ENCODE data around the gene ACMSD. TPM values are rescaled to one million over a fixed set of nuclear protein-coding genes. Genes with fewer than 3 reads are reported as not detected.

ACMSD gene
- total and polyA plus RNA-seq, 2 of the 4 experiments (the other 2 are of a cell fraction) = not detected

GRCh38 chr2:134906726-134907125 lies 68.3 kb downstream of the ACMSD start:
- Histone ChIP-seq H2BK15ac (ENCODE audit: low read depth, low read length) (no peak overlapping the region), H3K56ac (ENCODE audit: extremely low read depth, insufficient read depth, low read length) (no peak overlapping the region), H3K9me3 (ENCODE audit: control insufficient read depth, insufficient read depth, low read length) (no peaks in the 10 kb centered on the region), H3K36me3 (ENCODE audit: control insufficient read depth, insufficient read depth, low read length) (no peaks in the 10 kb centered on the region), H3K27ac (ENCODE audit: insufficient read depth, low read length) (no peak overlapping the region), H3K4me3 (ENCODE audit: insufficient read depth, low read depth, low read length) (no peak overlapping the region), H4K8ac (ENCODE audit: low read depth in 2 of 2, low read length in 2 of 2) (no peak overlapping the region), H3K4me2 (ENCODE audit: low read depth, low read length) (no peak overlapping the region), H2BK20ac (ENCODE audit: low read depth, low read length) (no peak overlapping the region), H2AK9ac (replicated peaks; ENCODE audit: low read depth, low read length, poor library complexity) (no peak overlapping the region), H4K20me1 (ENCODE audit: insufficient read depth, low read length) (no peaks in the 10 kb centered on the region), H2AK5ac (ENCODE audit: low read depth, low read length) (no peak overlapping the region), H3K18ac (ENCODE audit: low read depth, low read length) (no peak overlapping the region), H3K9me1 (ENCODE audit: insufficient read depth, low read length) (no peaks in the 10 kb centered on the region), H3K27me3 (ENCODE audit: control insufficient read depth, insufficient read depth, low read length) (no peaks in the 10 kb centered on the region), H3K23ac (ENCODE audit: low read depth, low read length) (no peak overlapping the region), H3K79me1 (ENCODE audit: low read depth in 1 of 2, low read length in 2 of 2) (no peaks in the 10 kb centered on the region), H3K4me1 (ENCODE audit: control insufficient read depth, insufficient read depth, low read length) (no peaks in the 10 kb centered on the region), H3K9ac (ENCODE audit: low read depth, low read length) (no peak overlapping the region), H3K14ac (replicated peaks; ENCODE audit: low read depth, low read length) (no peak overlapping the region), H4K91ac (ENCODE audit: insufficient read depth, low read depth, low read length) (no peak overlapping the region), H2BK120ac (ENCODE audit: low read depth, low read length) (no peak overlapping the region), H2BK5ac (ENCODE audit: low read depth, low read length, poor library complexity, severe bottlenecking) (no peak overlapping the region), H4K5ac (ENCODE audit: low read depth, low read length) (no peak overlapping the region), H3K4ac (ENCODE audit: low read depth, low read length) (no peak overlapping the region), H2AFZ (replicated peaks; ENCODE audit: low read length, poor library complexity) (no peak overlapping the region)
- DNase-seq (no peak), ATAC-seq (ENCODE audit: low read depth) (no peak)
- POLR2A ChIA-PET (ENCODE audit: unreplicated experiment) = no interaction called here
- CTCF ChIA-PET = no interaction called here
- intact Hi-C loops (cut with micrococcal nuclease) = no loop called here
- TF ChIP-seq FOS (IDR thresholded peaks at IDR 0.05; ENCODE audit: low read depth, low read length) = no peak
- TF ChIP-seq MAZ (IDR thresholded peaks at IDR 0.05; ENCODE audit: borderline replicate concordance, low read depth, low read length) = no peak
- TF ChIP-seq POLR2A (IDR thresholded peaks at IDR 0.05; ENCODE audit: low read depth, low read length) = no peak
- TF ChIP-seq MAFK (IDR thresholded peaks at IDR 0.05; ENCODE audit: low read depth, low read length) = no peak
- no peak for TF ChIP-seq CEBPB (IDR thresholded peaks at IDR 0.05; ENCODE audit: low read depth, low read length)
- TF ChIP-seq CHD1 (IDR thresholded peaks at IDR 0.05; ENCODE audit: low read depth, low read length) = no peak
- TF ChIP-seq RFX5 (IDR thresholded peaks at IDR 0.05; ENCODE audit: low read depth, low read length) = no peak
- TF ChIP-seq RAD21 (IDR thresholded peaks at IDR 0.05; ENCODE audit: low read length) = no peak
- TF ChIP-seq BHLHE40 (IDR thresholded peaks at IDR 0.05; ENCODE audit: low read depth, low read length) = no peak
- no peak for TF ChIP-seq USF2 (IDR thresholded peaks at IDR 0.05; ENCODE audit: low read depth, low read length)
- TF ChIP-seq ELK1 (IDR thresholded peaks at IDR 0.05; ENCODE audit: borderline replicate concordance, low read depth, low read length) = no peak
- TF ChIP-seq SMC3 (IDR thresholded peaks at IDR 0.05; ENCODE audit: low read depth, low read length) = no peak
- no peak for TF ChIP-seq CTCF (conservative IDR thresholded peaks at IDR 0.05; ENCODE audit: low read depth, low read length)
- no peak for TF ChIP-seq NFE2L2 (IDR thresholded peaks at IDR 0.05; ENCODE audit: low read depth, low read length)
- no peak for TF ChIP-seq MXI1 (IDR thresholded peaks at IDR 0.05; ENCODE audit: borderline replicate concordance, low read depth, low read length)
- TF ChIP-seq RCOR1 (IDR thresholded peaks at IDR 0.05; ENCODE audit: insufficient replicate concordance, low read length) = no peak
- in situ Hi-C loops (cut with MboI; ENCODE audit: low sequenced_read_pairs) = loop anchor here (25.0 kb wide), 1 partner anchor 1019 kb away; no protein-coding TSS in a partner anchor
- dilution Hi-C loops (cut with HindIII; ENCODE audit: low sequenced_read_pairs, unreplicated experiment) = no loop called here
- WGBS, 2 experiments (ENCODE audit: extremely low coverage in 2 of 2, insufficient read length in 1 of 2) = no CpG with 5 or more reads among the region's 2 CpGs
- BruUV-seq (replicated peaks) = no TSS peak
